OCI-LY7 (cell line): ENCODE measurements around the gene PRKAG2. TPM values are rescaled to one million over a fixed set of nuclear protein-coding genes. Genes with fewer than 3 reads are reported as not detected.

ENCODE experiments used
- BruUV-seq: library from RNA; stranded (reverse); fragments of 400-500 nt; replicated peaks from 2 replicates; lab custom pipeline; 2021; lab: Mats Ljungman, UMichigan
- CTCF ChIA-PET: fragments of 300-600 bp; sonication (Branson Sonifier 250); formaldehyde crosslinking; loops from one replicate; lab custom pipeline; 2022; ENCODE audit warnings: antibody characterized with exemption; ENCODE audit not compliant: unreplicated experiment; lab: Charles Lee
- POLR2A ChIA-PET: fragments of 300-600 bp; sonication (Branson Sonifier 250); formaldehyde crosslinking; loops from one replicate; lab custom pipeline; 2022; ENCODE audit warnings: antibody characterized with exemption; lab: Charles Lee
- DNase-seq: peaks from one replicate; pipeline ENCODE4 v3.0.0-alpha.2; 2015; ENCODE audit warnings: low spot score
- H2AFZ ChIP-seq: fragments of 200-600 bp; sonication (generic), shearing (Covaris generic); 2 replicates; pipeline ENCODE4 v1.6.1; 2014; ENCODE audit warnings: mild to moderate bottlenecking, antibody characterized with exemption, low read length, moderate library complexity
- H3K27ac ChIP-seq: fragments of 200-600 bp; sonication (generic); 2 replicates; pipeline ENCODE4 v1.5.1; 2014; ENCODE audit warnings: mixed run types, low read depth, mild to moderate bottlenecking, moderate library complexity, low read length, inconsistent platforms; ENCODE audit not compliant: poor library complexity, severe bottlenecking
- H3K36me3 ChIP-seq: fragments of 200-600 bp; sonication (generic); 2 replicates; pipeline ENCODE4 v1.6.1; 2014; ENCODE audit warnings: mild to moderate bottlenecking, antibody characterized with exemption, low read length, moderate library complexity, mixed read lengths; ENCODE audit not compliant: insufficient read depth
- H3K4me1 ChIP-seq: fragments of 200-600 bp; sonication (generic); 2 replicates; pipeline ENCODE4 v1.5.1; 2014; ENCODE audit warnings: mild to moderate bottlenecking, low read length; ENCODE audit not compliant: insufficient read depth, poor library complexity, severe bottlenecking
- H3K4me2 ChIP-seq: fragments of 200-600 bp; sonication (generic); 2 replicates; pipeline ENCODE4 v1.6.1; 2014; ENCODE audit warnings: mild to moderate bottlenecking, low read length
- H3K4me3 ChIP-seq: fragments of 200-600 bp; sonication (generic); 2 replicates; pipeline ENCODE4 v1.5.1; 2014; ENCODE audit warnings: mild to moderate bottlenecking, low read depth, low read length; ENCODE audit not compliant: poor library complexity, severe bottlenecking
- H3K79me2 ChIP-seq: fragments of 200-600 bp; sonication (generic); 2 replicates; pipeline ENCODE4 v1.6.1; 2016; ENCODE audit warnings: low read depth, mild to moderate bottlenecking, low read length, moderate library complexity, mixed read lengths; ENCODE audit not compliant: insufficient read depth
- H3K9me2 ChIP-seq: fragments of 200-600 bp; sonication (generic); 2 replicates; pipeline ENCODE4 v1.6.1; 2016; ENCODE audit warnings: mild to moderate bottlenecking, low read length, mixed read lengths; ENCODE audit not compliant: insufficient read depth
- H3K9me3 ChIP-seq: fragments of 200-600 bp; sonication (generic); 2 replicates; pipeline ENCODE4 v1.6.1; 2014; ENCODE audit warnings: mild to moderate bottlenecking, mixed run types, low read length, mixed read lengths
- H4K20me1 ChIP-seq: fragments of 200-600 bp; sonication (generic); 2 replicates; pipeline ENCODE4 v1.6.1; 2014; ENCODE audit warnings: mild to moderate bottlenecking, antibody characterized with exemption, low read length, moderate library complexity, mixed read lengths; ENCODE audit not compliant: insufficient read depth
- CTCF ChIP-seq: fragments of 200-600 bp; sonication (generic); conservative IDR thresholded peaks from 2 replicates; pipeline ENCODE4 v1.5.1; 2014; ENCODE audit warnings: mild to moderate bottlenecking, antibody characterized with exemption, low read length, moderate library complexity, mixed read lengths
- EZH2phosphoT487 ChIP-seq: fragments of 200-600 bp; sonication (generic); IDR thresholded peaks from 2 replicates; pipeline ENCODE4 v1.6.1; 2018; ENCODE audit warnings: low read depth, borderline replicate concordance, mild to moderate bottlenecking, mixed run types, antibody characterized with exemption, low read length, moderate library complexity, mixed read lengths
- intact Hi-C: fragments of 100-400 bp; cut with micrococcal nuclease; formaldehyde crosslinking; loops from one replicate; pipeline ENCODE4 v1.10.0; 2022; ENCODE audit not compliant: unreplicated experiment
- total RNA-seq, 2 experiments: library from RNA; depleted of rRNA in 1 of 2; stranded (reverse); fragments of >200 nt in 1 of 2; shearing (Covaris generic) in 1 of 2; gene quantifications; 2 replicates each; pipeline ENCODE4 v1.2.3, GENCODE V29; 2014 to 2022

The PRKAG2 gene
- total RNA-seq, 2 experiments from 2014 or later, result 1.2 to 5.1 TPM

GRCh38 chr7:151709141-151710038 lies 167.5 kb downstream of the PRKAG2 start:
- H3K4me3 ChIP-seq, result no peak overlapping the region
- no peaks in the 10 kb centered on the region for H3K79me2 ChIP-seq
- H3K4me2 ChIP-seq, result no peak overlapping the region
- H3K27ac ChIP-seq, result no peak overlapping the region
- POLR2A ChIA-PET, result no interaction called here
- intact Hi-C loops, result no loop called here
- no peak for DNase-seq
- H3K36me3 ChIP-seq, result no peaks in the 10 kb centered on the region
- no peak overlapping the region for H2AFZ ChIP-seq
- BruUV-seq, result no TSS peak
- H4K20me1 ChIP-seq, result no peaks in the 10 kb centered on the region
- peaks cover 6% of the 10 kb centered on the region for H3K4me1 ChIP-seq
- TF ChIP-seq CTCF, result no peak
- TF ChIP-seq EZH2phosphoT487, result no peak
- CTCF ChIA-PET, result no interaction called here
- no peaks in the 10 kb centered on the region for H3K9me3 ChIP-seq
- H3K9me2 ChIP-seq, result no peaks in the 10 kb centered on the region

GRCh38 chr7:151708610-151709009 lies 168.3 kb downstream of the PRKAG2 start:
- Histone ChIP-seq H4K20me1 (no peaks in the 10 kb centered on the region), H3K4me3 (no peak overlapping the region), H3K9me2 (no peaks in the 10 kb centered on the region), H3K9me3 (no peaks in the 10 kb centered on the region), H2AFZ (no peak overlapping the region), H3K36me3 (no peaks in the 10 kb centered on the region), H3K4me1 (peaks cover 6% of the 10 kb centered on the region), H3K27ac (no peak overlapping the region), H3K4me2 (no peak overlapping the region), H3K79me2 (no peaks in the 10 kb centered on the region)
- ChIA-PET POLR2A (no interaction called here), CTCF (no interaction called here)
- no peak for DNase-seq
- BruUV-seq, result no TSS peak
- intact Hi-C loops, result no loop called here
- no peak for TF ChIP-seq EZH2phosphoT487
- no peak for TF ChIP-seq CTCF

DNA sequence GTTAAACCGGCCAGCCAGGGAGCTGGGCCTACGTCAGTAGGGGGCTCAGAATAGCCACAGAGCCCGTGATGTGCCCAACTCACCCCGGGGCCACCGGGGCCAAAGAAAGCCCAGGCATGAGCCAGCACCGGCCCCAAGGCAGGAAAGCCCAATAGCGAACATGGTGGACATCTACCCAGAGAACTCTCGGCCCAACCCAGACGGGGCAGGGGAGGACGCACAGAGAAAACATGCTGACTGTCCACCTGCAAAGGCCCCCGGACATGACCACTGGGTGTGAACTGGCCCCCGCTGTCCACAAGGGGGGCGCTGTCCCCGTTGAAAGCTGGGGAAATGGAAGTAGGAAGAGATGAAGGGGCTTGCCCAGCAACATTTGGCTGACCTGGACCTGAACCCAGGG lies 169.2 kb downstream of the PRKAG2 start:
- Histone ChIP-seq H3K4me2 (no peak overlapping the region), H3K4me1 (peaks cover 2% of the 10 kb centered on the region), H2AFZ (no peak overlapping the region), H3K4me3 (no peak overlapping the region), H3K9me2 (no peaks in the 10 kb centered on the region), H4K20me1 (no peaks in the 10 kb centered on the region), H3K9me3 (no peaks in the 10 kb centered on the region), H3K27ac (no peak overlapping the region), H3K36me3 (no peaks in the 10 kb centered on the region), H3K79me2 (no peaks in the 10 kb centered on the region)
- POLR2A ChIA-PET, result no interaction called here
- intact Hi-C loops, result no loop called here
- no TSS peak for BruUV-seq
- DNase-seq, result no peak
- CTCF ChIA-PET, result no interaction called here
- TF ChIP-seq CTCF (no peak), EZH2phosphoT487 (no peak)
